CD14-positive monocyte (primary cell): Measurements from ENCODE around the gene TENM3. TPM values are rescaled to one million over a fixed set of nuclear protein-coding genes. Genes with fewer than 3 reads are reported as not detected.

Experiments used
- DNase-seq, 3 donors: peaks; one replicate each; pipeline ENCODE4 v3.0.0-alpha.2; 2011 to 2022
- H2AFZ ChIP-seq: 2 replicates; pipeline ENCODE4 v1.6.0; 2012; ENCODE audit warnings: mild to moderate bottlenecking, low read depth, low read length, inconsistent platforms; ENCODE audit not compliant: insufficient read depth, poor library complexity, severe bottlenecking
- H3K27ac ChIP-seq, 2 donors: 1 replicate in 1 of 2; 2 replicates in 1 of 2; pipeline ENCODE4 v1.5.1; 2012 to 2013; ENCODE audit warnings: low read length in 2 of 2, control low read depth in 1 of 2, inconsistent platforms in 1 of 2, low read depth in 1 of 2, mild to moderate bottlenecking in 1 of 2
- H3K27me3 ChIP-seq, 2 donors: one replicate each; pipeline versions ENCODE4 v1.6.0 to v1.6.1; 2011 to 2013; ENCODE audit warnings: low read length in 2 of 2; ENCODE audit not compliant: control insufficient read depth in 2 of 2, insufficient read depth in 2 of 2
- H3K36me3 ChIP-seq, 2 donors: replicated peaks in 1 of 2; 1 replicate in 1 of 2; 2 replicates in 1 of 2; pipeline versions ENCODE4 v1.5.1 to v1.6.1; 2012 to 2013; ENCODE audit warnings: low read length in 2 of 2, control low read depth in 1 of 2, inconsistent platforms in 1 of 2, mild to moderate bottlenecking in 1 of 2; ENCODE audit not compliant: insufficient read depth in 2 of 2, control insufficient read depth in 1 of 2
- H3K4me1 ChIP-seq, 2 donors: 1 replicate in 1 of 2; 2 replicates in 1 of 2; pipeline versions ENCODE4 v1.5.1 to v1.6.1; 2012 to 2013; ENCODE audit warnings: low read length in 2 of 2, control low read depth in 1 of 2, inconsistent platforms in 1 of 2, mild to moderate bottlenecking in 1 of 2, moderate library complexity in 1 of 2; ENCODE audit not compliant: insufficient read depth in 2 of 2, control insufficient read depth in 1 of 2
- H3K4me2 ChIP-seq: replicated peaks from 2 replicates; pipeline ENCODE3; 2012; ENCODE audit warnings: low read length, moderate library complexity, mild to moderate bottlenecking; ENCODE audit not compliant: poor library complexity, severe bottlenecking; ENCODE audit errors: extremely low read depth
- H3K4me3 ChIP-seq, 3 experiments: fragments of 200-600 bp in 1 of 3; sonication (generic) in 1 of 3; replicated peaks in 1 of 3; 1 replicate in 2 of 3; 2 replicates in 1 of 3; pipeline ENCODE4 v1.5.1; 2011 to 2013; ENCODE audit warnings: low read length in 3 of 3, mild to moderate bottlenecking in 3 of 3, control low read depth in 2 of 3, low read depth in 2 of 3, inconsistent platforms in 1 of 3, moderate library complexity in 1 of 3
- H3K79me2 ChIP-seq: 2 replicates; pipeline ENCODE4 v1.6.0; 2012; ENCODE audit warnings: mild to moderate bottlenecking, control low read depth, inconsistent platforms, low read length, moderate library complexity; ENCODE audit not compliant: insufficient read depth
- H3K9ac ChIP-seq: 2 replicates; pipeline ENCODE4 v1.6.0; 2017; ENCODE audit warnings: low read length, mild to moderate bottlenecking; ENCODE audit not compliant: insufficient read depth, poor library complexity, severe bottlenecking
- H3K9me3 ChIP-seq, 2 donors: replicated peaks in 1 of 2; 1 replicate in 1 of 2; 2 replicates in 1 of 2; pipeline versions ENCODE4 v1.5.1 to v1.6.1; 2012 to 2013; ENCODE audit warnings: low read length in 2 of 2, control low read depth in 1 of 2; ENCODE audit not compliant: control insufficient read depth in 1 of 2, insufficient read depth in 1 of 2
- H4K20me1 ChIP-seq: 2 replicates; pipeline ENCODE4 v1.6.0; 2012; ENCODE audit warnings: mild to moderate bottlenecking, low read length, control low read depth, moderate library complexity; ENCODE audit not compliant: insufficient read depth
- H3K27ac Mint-ChIP-seq, 7 donors: one replicate each; pipeline ENCODE4 v1.8.0; 2020; ENCODE audit warnings: mild to moderate bottlenecking in 7 of 7, mixed read lengths in 7 of 7, moderate library complexity in 6 of 7, inconsistent platforms in 2 of 7
- H3K27me3 Mint-ChIP-seq, 3 donors: one replicate each; pipeline ENCODE4 v1.8.0; 2021 to 2022; ENCODE audit warnings: low read depth in 3 of 3, mild to moderate bottlenecking in 3 of 3, mixed read lengths in 3 of 3, moderate library complexity in 3 of 3, inconsistent platforms in 1 of 3
- H3K36me3 Mint-ChIP-seq, 2 donors: one replicate each; pipeline ENCODE4 v1.8.0; 2020; ENCODE audit warnings: mixed read lengths in 2 of 2, inconsistent platforms in 1 of 2, mild to moderate bottlenecking in 1 of 2
- H3K4me1 Mint-ChIP-seq: one replicate; pipeline ENCODE4 v1.8.0; 2020; ENCODE audit warnings: mild to moderate bottlenecking, mixed read lengths
- H3K4me3 Mint-ChIP-seq, 2 donors: one replicate each; pipeline ENCODE4 v1.8.0; 2020; ENCODE audit warnings: mild to moderate bottlenecking in 2 of 2, mixed read lengths in 2 of 2, moderate library complexity in 1 of 2
- H3K9me3 Mint-ChIP-seq, 7 donors: one replicate each; pipeline ENCODE4 v1.8.0; 2020 to 2022; ENCODE audit warnings: mixed read lengths in 7 of 7, mild to moderate bottlenecking in 6 of 7, moderate library complexity in 6 of 7, inconsistent platforms in 2 of 7
- CTCF ChIP-seq: fragments of 200-600 bp; IDR thresholded peaks from one replicate; pipeline ENCODE4 v1.8.0; 2022; ENCODE audit warnings: antibody characterized with exemption, mild to moderate bottlenecking
- WGBS: methylation state at CpG from one replicate; pipeline ENCODE4 v1.1.5; 2013; ENCODE audit warnings: missing lambda C conversion rate; ENCODE audit not compliant: insufficient coverage; 5-methylcytosine and 5-hydroxymethylcytosine counted together
- intact Hi-C, 2 donors: fragments of 100-400 bp; cut with micrococcal nuclease; formaldehyde crosslinking; loops; one replicate each; pipeline versions ENCODE4 v1.15.0 to v1.15.1; 2023
- polyA plus RNA-seq, 3 donors: library from polyadenylated mRNA; depleted of rRNA in 1 of 3; unstranded in 2 of 3; stranded (reverse) in 1 of 3; fragments of 300-500 nt in 2 of 3; fragments of >200 nt in 1 of 3; fragmentation: Illumina TruSeq in 2 of 3; gene quantifications; 1 replicate in 2 of 3; 2 replicates in 1 of 3; pipeline ENCODE4 v1.2.3, GENCODE V29; 2012 to 2021

The TENM3 gene
- polyA plus RNA-seq, 3 donors = not detected

- H3K27me3 ChIP-seq = no peaks in the 10 kb centered on the region
- Mint-ChIP-seq H3K9me3 (peaks cover 2 to 12% (median 9%) of the 10 kb centered on the region in 7 donors), H3K27ac (no peak overlapping the region), H3K27me3 (peaks cover 0 to 1% (median 0%) of the 10 kb centered on the region in 3 donors), H3K36me3 (no peaks in the 10 kb centered on the region), H3K4me3 (no peak overlapping the region), H3K4me1 (no peaks in the 10 kb centered on the region)
- intact Hi-C loops = no loop called here
- no peaks in the 10 kb centered on the region for H3K36me3 ChIP-seq
- no peaks in the 10 kb centered on the region for H3K4me1 ChIP-seq
- H3K4me3 ChIP-seq = no peak overlapping the region
- 93% methylated on average over 2 of the region's 5 CpGs for WGBS
- H3K27ac ChIP-seq = no peak overlapping the region
- DNase-seq = no peak
- TF ChIP-seq CTCF = no peak
- no peak overlapping the region for H3K4me2 ChIP-seq
- H3K79me2 ChIP-seq = no peaks in the 10 kb centered on the region
- peaks cover 5 to 13% of the 10 kb centered on the region in 2 donors for H3K9me3 ChIP-seq
- H2AFZ ChIP-seq = no peak overlapping the region
- no peak overlapping the region for H3K9ac ChIP-seq
- no peaks in the 10 kb centered on the region for H4K20me1 ChIP-seq
Measured at GRCh38 chr4:182409271-182409670, 166.1 kb downstream of the TENM3 start.

GRCh38 chr4:182411391-182411790 is 168.2 kb downstream of the TENM3 start:
- intact Hi-C loops = no loop called here
- Mint-ChIP-seq H3K9me3 (peaks cover 2 to 12% (median 8%) of the 10 kb centered on the region in 7 donors), H3K27ac (no peak overlapping the region), H3K4me3 (no peak overlapping the region), H3K4me1 (no peaks in the 10 kb centered on the region), H3K36me3 (no peaks in the 10 kb centered on the region), H3K27me3 (peaks cover 0 to 1% (median 0%) of the 10 kb centered on the region in 3 donors)
- TF ChIP-seq CTCF = no peak
- no peak overlapping the region for H3K9ac ChIP-seq
- no CpG with 5 or more reads among the region's 3 CpGs for WGBS
- no peaks in the 10 kb centered on the region for H4K20me1 ChIP-seq
- no peaks in the 10 kb centered on the region for H3K36me3 ChIP-seq
- H3K27ac ChIP-seq = no peak overlapping the region
- no peak overlapping the region for H2AFZ ChIP-seq
- DNase-seq = no peak
- H3K79me2 ChIP-seq = no peaks in the 10 kb centered on the region
- no peak overlapping the region for H3K4me3 ChIP-seq
- no peak overlapping the region for H3K4me2 ChIP-seq
- no peaks in the 10 kb centered on the region for H3K4me1 ChIP-seq
- no peaks in the 10 kb centered on the region for H3K27me3 ChIP-seq
- H3K9me3 ChIP-seq = peaks cover 5 to 13% of the 10 kb centered on the region in 2 donors
